ENCODE data around the gene P2RX7.
"Not testable (repeated sequence)": the region's sequence is repeated elsewhere in the genome, so short reads cannot be mapped to it uniquely, and the experiment has no call there.

The P2RX7 gene

DNA sequence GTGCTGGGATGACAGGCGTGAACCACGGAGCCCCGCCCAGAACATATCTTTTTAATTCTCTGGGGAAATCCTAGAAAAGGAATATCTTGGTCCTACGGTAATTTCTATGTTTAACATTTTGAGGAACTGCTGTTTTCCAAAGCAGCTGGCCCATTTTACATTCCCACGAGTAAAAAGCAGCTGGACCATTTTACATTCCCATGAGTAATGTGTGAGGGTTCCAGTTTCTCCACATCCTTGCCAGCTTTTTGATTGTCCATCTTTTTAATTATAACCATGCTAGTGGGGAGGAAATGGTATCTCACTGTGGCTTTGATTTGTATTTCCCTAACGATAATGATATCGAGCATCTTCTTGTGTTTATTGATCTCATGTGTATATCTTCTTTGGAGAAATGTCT is 72.8 kb downstream of the P2RX7 start:
- no peak for DNase-seq (ENCODE audit: low read depth in 2 of 2)

DNA sequence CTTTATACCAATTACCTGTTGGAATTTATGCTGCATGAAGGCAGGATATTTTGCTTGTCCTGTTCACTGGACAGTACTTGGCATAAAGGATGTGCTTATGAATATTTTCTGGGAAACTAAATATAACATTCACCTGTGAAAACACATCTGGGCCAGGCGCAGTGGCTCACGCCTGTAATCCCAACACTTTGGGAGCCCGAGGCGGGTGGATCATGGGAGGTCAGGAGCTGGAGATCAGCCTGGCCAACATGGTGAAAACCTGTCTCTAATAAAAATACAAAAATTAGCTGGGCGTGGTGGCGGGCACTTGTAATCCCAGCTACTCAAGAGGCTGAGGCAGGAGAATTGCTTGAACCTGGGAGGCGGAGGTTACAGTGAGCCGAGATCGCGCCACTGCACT is 75.9 kb downstream of the P2RX7 start:
- not testable (repeated sequence) for DNase-seq (ENCODE audit: low read depth in 2 of 2)

DNA sequence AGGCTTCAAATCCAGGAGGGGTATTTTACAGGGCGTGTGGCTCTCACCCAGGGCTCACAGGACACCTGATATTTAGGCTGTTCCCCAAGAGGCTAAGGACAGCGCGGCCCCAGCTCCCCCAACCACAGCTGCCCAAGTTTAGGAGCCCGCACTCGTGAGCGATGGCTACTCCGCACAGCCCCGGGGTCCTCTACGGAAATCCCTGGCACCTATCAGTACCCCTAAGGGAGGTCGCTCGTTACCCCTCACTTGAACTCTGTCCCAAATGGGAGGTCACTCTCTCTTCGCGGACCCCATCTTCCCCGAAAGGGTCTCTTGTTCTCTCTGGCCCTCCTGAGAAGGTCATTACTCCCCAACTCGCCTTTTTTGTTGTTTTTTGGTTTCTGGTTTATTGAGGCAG is 76.5 kb downstream of the P2RX7 start:
- DNase-seq (ENCODE audit: low read depth in 2 of 2), result no peak

DNA sequence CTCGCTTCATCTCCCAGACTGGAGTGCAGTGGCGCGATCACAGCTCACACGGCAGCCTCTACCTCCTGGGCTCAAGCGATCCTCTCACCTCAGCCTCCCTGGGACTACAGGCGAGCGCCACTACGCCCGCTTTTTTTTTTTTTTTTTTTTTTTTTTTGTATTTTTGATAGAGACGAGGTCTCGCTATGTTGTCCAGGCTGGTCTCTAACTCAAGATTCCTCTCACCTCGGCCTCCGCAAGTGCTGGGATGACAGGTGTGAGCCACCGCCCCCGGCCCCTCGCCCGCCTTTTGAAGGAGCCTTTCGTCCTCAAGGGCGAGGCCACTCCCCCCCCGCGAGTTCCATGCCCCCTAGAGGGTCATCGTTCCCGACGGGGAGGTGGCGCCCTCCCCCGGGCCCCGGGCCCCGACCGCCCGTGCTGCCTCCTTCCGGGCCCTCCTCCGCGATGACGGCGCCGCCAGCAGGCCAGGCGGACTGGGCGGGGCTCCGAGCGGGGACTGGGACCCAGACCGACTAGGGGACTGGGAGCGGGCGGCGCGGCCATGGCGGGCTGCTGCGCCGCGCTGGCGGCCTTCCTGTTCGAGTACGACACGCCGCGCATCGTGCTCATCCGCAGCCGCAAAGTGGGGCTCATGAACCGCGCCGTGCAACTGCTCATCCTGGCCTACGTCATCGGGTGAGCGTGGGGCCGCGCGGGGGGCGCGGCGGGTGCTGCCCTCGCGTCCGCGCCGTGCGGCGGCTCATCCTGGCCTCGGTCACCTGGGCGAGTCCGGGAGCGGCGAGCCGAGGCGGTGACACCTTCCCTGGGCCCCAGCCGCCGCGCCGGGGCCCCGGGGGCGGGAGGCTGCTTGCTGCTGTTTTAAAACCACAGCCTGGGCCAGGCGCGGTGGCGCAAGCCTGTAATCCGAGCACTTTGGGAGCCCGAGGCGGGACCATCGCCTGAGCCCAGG is 77.2 kb downstream of the P2RX7 start, which contains the start of gene P2RX4:
P2RX4 (plus strand) TSS at position 506 of the 949 bp plus-strand sequence; CDS start at position 542, 36 bp downstream.
- peak; percentile 67 to 68 for DNase-seq (ENCODE audit: low read depth in 2 of 2)

DNA sequence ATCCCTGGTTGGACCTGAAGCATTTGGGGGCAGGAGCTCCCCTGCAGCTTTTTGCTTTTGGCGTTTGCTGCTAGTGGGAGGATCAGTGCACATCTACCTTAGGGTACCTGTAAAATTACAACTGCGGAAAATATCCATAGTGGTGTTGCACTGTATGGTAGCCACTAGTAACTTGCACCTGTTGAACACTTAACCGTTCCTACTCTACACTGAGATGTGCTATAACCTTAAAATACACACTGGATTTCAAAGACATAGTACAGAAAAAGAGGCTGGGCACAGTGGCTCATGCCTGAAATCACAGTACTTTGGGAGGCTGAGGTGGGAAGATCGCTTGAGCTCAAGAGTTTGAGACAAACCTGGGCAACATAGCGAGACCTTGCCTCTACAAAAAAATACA is 80.2 kb downstream of the P2RX7 start:
- DNase-seq (ENCODE audit: low read depth in 2 of 2), result no peak

DNA sequence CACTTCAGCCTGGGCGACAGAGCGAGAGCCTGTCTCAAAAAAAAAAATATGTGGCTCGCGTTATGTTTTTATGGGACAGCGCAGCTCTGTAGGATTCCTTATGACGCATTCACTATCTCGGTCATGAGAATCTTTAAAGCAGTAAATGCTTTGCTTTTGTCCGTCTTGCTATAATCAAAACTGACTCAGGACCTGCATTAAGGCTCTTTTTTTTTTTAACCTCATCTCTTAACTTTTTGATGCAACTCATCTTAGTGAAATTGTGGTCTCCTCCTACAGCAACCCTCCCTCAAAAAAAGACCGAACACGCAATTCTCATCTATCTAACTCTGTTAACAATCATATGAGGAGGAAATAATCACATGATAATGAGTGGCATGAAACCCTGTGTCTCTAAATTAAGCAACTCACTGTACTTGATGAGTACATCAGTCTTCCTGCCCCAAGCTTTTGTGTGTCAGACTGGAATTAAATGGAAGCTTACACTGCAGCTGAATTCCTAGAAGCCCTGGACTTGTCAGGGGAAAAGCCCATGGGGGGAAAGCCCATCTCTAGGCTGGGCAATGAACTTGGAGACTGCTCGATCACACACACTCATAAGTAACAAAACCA is 81.6 kb downstream of the P2RX7 start:
- DNase-seq (ENCODE audit: low read depth in 2 of 2), result no peak

DNA sequence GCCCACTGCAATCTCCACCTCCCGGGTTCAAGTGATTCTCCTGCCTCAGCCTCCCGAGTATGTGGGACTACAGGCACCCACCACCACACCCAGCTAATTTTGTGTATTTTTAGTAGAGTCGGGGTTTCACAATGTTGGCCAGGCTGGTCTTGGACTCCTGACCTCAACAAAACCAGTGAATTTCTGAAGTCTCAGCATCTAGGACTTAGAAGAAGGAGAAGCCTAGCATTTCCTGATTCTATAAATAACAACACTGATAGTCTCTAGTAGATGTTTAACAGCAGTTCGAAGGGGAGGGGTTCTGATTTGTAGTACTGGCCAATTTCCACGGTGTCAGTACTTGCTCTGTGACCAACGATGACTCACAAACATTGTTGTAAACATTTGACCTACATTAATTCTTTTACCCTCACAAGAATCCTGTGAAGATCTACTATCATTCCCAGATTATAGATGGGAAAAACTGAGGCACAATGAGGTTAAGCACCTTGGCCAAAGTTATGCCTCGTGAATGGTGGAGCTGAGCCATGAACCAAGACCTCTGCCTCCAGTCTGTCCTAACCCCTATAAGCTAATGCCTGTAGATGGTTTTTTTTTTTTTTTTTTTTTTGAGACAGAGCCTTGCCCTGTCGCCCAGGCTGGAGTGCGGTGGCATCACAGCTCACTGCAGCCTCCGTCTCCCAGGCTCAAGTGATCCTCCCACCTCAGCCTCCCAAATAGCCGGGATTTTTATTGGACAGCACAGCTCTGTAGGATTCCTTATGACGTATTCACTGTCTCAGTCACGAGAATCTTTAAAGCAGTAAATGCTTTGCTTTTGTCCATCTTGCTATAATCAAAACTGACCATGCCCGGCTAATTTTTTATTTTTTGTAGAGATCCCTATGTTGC is 82.4 kb downstream of the P2RX7 start:
- no peak for DNase-seq (ENCODE audit: low read depth in 2 of 2)

DNA sequence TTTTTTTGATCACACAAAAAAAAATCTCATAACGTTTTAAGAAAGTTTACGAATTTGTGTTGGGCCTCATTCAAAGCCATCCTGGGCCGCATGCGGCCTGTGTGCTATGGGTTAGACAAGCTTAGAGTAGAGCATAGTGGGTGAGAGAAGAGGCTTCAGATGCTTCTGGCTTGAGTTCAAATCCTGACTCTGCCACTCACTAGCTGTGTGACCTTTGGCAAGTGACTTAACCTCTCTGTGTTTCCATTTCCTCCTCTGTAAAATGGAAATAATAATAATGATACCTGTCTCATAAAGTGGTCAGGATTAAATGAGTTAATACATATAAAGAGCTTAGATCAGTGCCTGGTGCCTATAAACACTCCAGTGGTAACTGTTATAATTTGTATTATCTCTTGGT is 83.4 kb downstream of the P2RX7 start:
- DNase-seq (ENCODE audit: low read depth in 2 of 2), result no peak

DNA sequence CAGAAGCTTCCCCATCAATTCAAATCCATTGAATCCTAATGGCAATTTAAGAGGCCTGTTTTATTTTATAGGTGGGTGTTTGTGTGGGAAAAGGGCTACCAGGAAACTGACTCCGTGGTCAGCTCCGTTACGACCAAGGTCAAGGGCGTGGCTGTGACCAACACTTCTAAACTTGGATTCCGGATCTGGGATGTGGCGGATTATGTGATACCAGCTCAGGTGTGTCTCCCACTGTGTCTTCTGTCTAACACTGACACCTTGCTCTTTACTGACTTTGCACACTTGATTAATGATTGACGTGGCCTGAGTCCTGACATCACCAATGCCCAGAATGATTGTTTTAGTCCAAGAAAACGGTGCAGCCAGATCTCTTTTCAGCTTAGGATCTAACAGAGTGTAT is 84.4 kb downstream of the P2RX7 start:
- no peak for DNase-seq (ENCODE audit: low read depth in 2 of 2)

DNA sequence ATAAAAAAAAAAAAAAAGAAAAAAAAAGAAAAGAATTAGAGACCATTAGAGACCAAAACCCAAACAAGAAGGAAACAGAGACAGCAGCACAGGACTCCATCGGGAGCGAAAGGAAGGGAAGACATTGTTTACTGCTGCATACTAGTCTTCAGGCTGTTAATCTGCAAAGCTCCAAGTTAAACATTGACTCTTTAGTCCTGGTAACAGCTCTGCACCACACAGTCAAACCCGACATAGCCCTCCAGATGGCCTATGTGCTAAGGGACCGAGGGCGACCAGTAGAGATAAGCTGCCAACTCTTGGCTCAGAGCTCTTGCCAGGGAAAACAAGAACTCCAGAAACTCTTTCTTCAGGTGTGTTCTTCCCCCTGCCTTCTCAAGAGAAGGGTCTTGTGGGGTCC is 85.1 kb downstream of the P2RX7 start:
- no peak for DNase-seq (ENCODE audit: low read depth in 2 of 2)

DNA sequence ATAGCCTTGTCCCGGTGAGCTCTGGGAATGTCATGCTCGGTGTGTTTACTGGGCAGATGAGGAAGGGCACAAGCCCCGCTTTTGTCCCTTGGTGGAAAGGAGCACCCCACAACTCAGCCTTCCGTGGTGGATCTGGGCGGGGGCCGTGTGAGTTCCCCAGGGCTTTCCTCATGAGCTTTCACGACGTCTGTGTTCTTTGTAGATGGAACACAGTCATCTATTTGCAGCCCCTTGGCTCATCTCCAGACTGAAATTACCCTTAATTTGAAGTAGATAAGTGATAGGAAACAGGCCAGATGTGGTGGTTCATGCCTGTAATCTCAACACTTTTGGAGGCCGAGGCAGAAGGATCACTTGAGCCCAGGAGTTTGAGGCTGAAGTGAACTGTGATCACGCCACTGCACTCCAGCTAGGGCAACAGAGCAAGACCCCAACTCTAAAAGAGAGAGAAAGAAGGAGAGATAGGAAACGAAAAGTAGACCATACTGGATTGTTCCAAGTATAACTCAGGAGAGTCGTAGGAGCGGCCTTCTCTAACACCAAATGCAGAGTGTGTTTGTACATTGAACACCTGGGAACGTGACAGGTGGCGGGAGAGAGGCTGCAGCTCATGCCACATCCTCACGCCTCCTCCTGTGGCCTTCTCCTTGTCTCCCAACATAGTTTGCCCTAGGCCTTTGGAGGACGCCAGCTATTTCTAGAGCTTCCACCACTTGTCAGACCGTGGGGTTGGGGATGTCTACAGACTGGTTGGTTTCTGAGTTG is 86.1 kb downstream of the P2RX7 start:
- no peak for DNase-seq (ENCODE audit: low read depth in 2 of 2)

DNA sequence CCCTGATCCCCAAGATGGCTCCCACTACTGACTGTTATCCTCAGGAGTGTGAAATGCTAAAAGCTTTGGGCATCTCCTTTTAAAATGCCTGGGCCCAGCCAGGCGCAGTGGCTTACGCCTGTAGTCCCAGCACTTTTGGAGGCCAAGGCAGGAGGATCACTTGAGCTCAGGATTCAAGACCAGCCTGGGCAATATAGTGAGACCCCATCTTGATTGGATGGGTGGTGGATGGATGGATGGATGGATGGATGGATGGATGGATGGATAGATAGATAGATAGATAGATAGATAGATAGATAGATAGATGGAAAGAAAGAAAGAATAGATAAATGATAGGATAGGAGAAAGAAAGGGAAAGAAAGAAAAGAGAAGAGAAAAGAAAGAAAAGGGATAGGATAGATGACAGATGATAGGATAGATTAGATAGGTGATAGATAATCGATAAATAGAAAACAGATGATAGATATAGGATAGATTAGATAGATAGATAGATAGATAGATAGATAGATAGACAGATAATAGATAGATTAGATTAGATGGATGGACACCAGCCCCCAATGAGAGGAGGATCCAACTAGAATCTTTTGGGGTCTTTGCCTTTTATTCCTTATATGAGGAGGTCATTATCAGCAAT is 86.8 kb downstream of the P2RX7 start:
- DNase-seq (ENCODE audit: low read depth in 2 of 2), result no peak

DNA sequence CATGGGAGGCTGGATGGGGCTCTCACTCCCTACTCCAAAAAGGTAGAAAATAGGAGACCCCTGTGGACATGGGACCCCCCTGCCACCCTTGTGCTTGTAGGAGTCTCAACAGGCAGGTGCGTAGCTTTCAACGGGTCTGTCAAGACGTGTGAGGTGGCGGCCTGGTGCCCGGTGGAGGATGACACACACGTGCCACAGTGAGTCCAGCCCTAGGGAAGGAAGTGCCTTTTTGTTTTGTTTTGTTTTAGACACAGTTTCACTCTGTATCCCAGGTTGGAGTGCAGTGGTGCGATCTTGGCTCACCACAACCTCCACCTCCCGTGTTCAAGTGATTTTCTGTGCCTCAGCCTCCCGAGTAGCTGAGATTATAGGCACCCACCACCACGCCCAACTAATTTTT is 90.2 kb downstream of the P2RX7 start:
- DNase-seq (ENCODE audit: low read depth in 2 of 2), result no peak

DNA sequence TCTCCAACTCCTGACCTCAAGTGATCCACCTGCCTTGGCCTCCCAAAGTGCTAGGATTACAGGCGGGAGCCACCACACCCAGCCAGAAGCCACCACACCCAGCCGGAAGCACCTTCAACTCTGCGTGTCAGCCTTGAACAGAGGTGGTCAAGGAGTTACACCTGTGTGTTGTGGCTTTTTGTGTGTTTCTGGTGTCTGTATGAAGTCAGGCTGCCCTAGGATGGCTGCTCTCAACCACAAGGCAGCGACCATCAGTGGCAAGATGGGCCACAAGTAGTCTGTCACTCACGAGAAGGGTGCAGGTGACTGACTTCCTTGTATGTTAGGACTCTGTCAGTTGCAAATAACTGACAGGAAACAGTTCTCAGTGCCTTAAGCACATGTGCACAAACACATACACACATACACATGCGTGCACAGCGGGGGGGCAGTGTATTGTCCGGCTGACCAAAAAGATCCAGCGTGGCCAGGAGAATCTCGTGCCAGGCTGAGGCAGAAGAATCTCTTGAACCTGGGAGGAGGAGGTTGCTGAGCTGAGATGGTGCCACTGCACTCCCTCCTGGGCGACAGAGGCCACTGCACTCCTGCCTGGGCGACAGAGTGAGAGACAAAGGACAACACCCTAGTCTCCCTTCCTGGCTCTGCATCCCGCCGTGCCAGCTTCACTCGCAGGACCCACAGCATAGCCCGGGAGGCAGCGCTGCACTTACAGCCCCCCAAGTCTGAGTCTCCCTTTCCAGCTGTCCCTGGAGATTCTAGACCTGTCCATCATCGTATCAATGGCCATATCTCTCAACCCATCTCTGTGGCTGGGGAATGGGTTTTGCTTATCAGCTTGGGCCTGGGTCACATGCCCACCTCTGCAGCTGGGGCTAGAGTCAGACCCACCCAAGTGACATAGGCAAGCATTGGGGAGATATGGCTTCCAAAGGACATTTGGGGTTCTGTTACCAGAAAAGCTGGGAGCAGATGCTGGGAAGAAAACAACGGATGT is 90.9 kb downstream of the P2RX7 start:
- DNase-seq (ENCODE audit: low read depth in 2 of 2), result no peak

DNA sequence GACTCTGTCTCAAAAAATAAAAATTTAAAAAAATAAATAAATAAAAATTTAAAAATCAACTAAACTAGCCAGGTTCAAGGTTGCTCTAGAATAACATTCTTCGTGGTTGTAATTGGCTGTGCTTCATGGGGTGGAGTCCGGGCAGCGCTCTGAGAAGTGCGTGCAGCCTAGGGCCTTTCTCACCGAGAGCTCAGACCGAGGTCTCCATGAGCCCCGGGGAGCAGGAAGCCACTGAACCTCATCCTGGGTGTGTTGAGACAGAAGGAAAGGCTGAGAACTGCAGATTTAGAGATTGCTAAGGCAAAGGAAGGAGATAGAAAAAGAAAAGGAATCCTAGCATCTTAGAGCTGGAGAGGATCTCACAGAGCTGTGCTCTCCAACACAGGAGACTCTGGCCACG is 91.9 kb downstream of the P2RX7 start:
- DNase-seq (ENCODE audit: low read depth in 2 of 2), result no peak

DNA sequence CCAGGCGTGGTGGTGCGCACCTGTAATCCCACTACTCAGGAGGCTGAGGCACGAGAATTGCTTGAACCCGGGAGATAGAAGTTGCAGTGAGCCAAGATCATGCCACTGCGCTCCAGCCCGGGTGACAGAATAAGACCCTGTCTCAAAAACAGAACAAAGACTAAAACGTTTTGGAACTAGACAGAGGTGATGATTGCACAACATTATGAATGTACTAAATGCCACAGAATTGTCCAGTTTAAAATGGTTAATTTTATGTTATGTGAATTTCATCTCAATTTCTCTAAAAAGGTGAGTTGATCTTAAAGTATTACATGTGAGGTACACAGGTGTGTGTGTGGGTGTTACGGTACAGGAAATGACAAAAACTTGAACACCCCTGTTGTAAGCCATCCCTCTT is 93.7 kb downstream of the P2RX7 start:
- DNase-seq (ENCODE audit: low read depth in 2 of 2), result no peak

DNA sequence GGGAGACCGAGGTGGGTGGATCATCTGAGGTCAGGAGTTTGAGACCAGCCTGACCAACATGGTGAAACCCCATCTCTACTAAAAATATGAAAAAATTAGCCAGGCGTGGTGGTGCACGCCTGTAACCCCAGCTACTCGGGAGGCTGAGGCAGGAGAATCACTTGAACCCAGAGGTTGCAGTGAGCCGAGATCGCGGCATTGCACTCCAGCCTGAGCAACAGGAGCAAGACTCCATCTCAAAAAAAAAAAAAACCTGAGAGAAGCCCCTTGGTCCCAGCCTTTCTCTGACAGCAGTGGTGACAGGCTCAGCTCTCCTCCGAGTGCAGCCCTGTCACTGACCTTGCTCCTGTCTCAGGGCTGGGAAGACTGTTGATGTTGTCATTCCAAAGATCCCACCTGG is 94.2 kb downstream of the P2RX7 start:
- not testable (repeated sequence) for DNase-seq (ENCODE audit: low read depth in 2 of 2)

DNA sequence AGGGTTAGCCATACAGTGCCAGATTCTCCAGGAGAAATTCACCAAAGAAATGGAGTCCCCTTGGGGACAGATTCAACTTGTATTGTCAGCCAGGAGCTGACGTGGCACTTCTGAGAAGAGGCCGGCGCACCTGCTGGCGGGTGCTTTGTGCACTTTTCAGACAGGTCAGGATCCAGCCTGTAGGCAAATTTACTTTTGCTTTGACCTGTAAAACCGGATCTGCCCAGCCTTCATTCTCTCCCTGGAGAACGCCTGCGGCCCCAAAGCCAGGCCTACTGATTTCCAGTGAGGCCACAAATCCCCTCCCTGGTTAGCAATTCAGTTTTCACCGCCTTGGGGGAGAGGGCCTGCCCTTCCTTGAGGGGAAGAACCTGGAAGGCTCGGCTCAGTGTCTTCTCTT is 94.6 kb downstream of the P2RX7 start:
- no peak for DNase-seq (ENCODE audit: low read depth in 2 of 2)

DNA sequence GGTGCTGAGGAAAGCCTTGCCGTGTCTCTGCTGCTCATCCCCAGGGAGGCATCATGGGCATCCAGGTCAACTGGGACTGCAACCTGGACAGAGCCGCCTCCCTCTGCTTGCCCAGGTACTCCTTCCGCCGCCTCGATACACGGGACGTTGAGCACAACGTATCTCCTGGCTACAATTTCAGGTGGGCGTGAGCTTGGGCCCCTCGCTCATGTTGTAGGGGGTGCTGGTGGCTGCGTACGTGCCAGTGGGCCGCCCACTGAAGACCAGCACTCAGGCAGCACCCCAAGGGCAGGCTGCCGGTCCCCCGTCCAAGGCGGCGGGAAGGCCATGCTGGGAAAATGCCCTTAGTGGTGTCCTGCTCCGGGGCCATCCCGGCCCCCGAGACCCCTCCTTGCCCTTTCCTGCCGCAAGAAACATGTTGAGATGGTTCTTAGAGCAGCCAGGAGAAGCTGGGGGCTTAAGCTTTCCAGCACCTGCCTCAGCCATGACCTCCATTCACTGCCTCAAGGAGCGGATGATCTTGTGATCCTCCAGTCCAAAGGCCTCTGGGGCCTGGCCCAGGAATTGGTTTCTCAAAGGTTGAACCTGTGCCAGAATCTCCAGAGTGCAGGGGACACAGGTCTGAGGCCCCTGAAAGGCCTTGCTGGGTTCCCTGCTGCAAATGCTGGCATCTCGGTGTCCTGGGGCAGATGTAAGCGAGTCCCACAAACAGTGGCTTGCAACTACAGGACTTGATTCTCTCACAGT is 96.4 kb downstream of the P2RX7 start:
- no peak for DNase-seq (ENCODE audit: low read depth in 2 of 2)

Measured in activated CD8-positive, alpha-beta memory T cell treated with anti-CD3 and anti-CD28 coated beads for 4 hours (primary cell).